Measurements from ENCODE around the gene ST3GAL3.

- TF ChIP-seq, protein P1, sequence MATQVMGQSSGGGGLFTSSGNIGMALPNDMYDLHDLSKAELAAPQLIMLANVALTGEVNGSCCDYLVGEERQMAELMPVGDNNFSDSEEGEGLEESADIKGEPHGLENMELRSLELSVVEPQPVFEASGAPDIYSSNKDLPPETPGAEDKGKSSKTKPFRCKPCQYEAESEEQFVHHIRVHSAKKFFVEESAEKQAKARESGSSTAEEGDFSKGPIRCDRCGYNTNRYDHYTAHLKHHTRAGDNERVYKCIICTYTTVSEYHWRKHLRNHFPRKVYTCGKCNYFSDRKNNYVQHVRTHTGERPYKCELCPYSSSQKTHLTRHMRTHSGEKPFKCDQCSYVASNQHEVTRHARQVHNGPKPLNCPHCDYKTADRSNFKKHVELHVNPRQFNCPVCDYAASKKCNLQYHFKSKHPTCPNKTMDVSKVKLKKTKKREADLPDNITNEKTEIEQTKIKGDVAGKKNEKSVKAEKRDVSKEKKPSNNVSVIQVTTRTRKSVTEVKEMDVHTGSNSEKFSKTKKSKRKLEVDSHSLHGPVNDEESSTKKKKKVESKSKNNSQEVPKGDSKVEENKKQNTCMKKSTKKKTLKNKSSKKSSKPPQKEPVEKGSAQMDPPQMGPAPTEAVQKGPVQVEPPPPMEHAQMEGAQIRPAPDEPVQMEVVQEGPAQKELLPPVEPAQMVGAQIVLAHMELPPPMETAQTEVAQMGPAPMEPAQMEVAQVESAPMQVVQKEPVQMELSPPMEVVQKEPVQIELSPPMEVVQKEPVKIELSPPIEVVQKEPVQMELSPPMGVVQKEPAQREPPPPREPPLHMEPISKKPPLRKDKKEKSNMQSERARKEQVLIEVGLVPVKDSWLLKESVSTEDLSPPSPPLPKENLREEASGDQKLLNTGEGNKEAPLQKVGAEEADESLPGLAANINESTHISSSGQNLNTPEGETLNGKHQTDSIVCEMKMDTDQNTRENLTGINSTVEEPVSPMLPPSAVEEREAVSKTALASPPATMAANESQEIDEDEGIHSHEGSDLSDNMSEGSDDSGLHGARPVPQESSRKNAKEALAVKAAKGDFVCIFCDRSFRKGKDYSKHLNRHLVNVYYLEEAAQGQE (IDR thresholded peaks at IDR 0.05; ENCODE audit: unreplicated experiment), result no peak
- no peak for TF ChIP-seq EZH2 (IDR thresholded peaks at IDR 0.05; ENCODE audit: low read depth, unreplicated experiment)
- no peak for TF ChIP-seq CTCF (conservative IDR thresholded peaks at IDR 0.05; ENCODE audit: low read depth in 2 of 2)
- TF ChIP-seq NANOG (IDR thresholded peaks at IDR 0.05; ENCODE audit: borderline replicate concordance), result no peak
- TF ChIP-seq CREB1 (CRISPR knock-in tag; IDR thresholded peaks at IDR 0.05; ENCODE audit: low read depth), result no peak
- no peak for TF ChIP-seq JUNB (IDR thresholded peaks at IDR 0.05; ENCODE audit: unreplicated experiment)
- no peak for TF ChIP-seq ZNF331 (CRISPR knock-in tag; IDR thresholded peaks at IDR 0.05; ENCODE audit: low read depth)
- TF ChIP-seq POLR2AphosphoS5 (IDR thresholded peaks at IDR 0.05; ENCODE audit: low read depth), result no peak
- TF ChIP-seq EZH2phosphoT487 (IDR thresholded peaks at IDR 0.05; ENCODE audit: unreplicated experiment), result no peak
- TF ChIP-seq ZNF114 (CRISPR knock-in tag; IDR thresholded peaks at IDR 0.05), result no peak
- TF ChIP-seq STAT1 (IDR thresholded peaks at IDR 0.05; ENCODE audit: unreplicated experiment), result no peak
Measured at GRCh38 chr1:43822040-43822690, 114.8 kb downstream of the ST3GAL3 start.

All from GM23338 (cell line).